Stimulated activated CD8-positive, alpha-beta memory T cell treated with anti-CD3 and anti-CD28 coated beads, Interleukin-12 subunit alpha, Interleukin-12 subunit beta, amount 100 ng/mL, for 4 hours (primary cell): ENCODE data around the gene HSD17B11.
"Not testable (repeated sequence)": the region's sequence is repeated elsewhere in the genome, so short reads cannot be mapped to it uniquely, and the experiment has no call there.

Experiments
- DNase-seq: peaks from one replicate; pipeline ENCODE4 v3.0.0-alpha.2; 2020; ENCODE audit warnings: low read depth

HSD17B11 gene

DNA sequence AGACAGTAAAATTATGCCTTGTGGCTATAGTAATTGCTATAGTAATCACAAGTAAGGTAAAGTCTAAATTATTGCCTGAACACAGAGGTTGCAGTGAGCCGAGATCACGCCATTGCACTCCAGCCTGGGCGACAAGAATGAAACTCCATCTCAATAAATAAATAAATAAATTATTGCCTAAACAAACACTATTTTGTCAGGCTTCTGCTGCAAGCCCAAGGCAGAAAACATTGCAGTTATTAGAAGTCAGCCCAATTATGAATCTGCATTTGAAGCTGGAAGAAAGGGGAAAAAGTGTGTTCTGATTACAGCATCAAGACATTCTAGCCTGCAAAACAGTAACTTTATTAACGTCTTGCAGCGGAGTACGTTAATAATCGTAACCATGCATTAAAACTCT is 85.4 kb downstream of the HSD17B11 start:
- no peak for DNase-seq

DNA sequence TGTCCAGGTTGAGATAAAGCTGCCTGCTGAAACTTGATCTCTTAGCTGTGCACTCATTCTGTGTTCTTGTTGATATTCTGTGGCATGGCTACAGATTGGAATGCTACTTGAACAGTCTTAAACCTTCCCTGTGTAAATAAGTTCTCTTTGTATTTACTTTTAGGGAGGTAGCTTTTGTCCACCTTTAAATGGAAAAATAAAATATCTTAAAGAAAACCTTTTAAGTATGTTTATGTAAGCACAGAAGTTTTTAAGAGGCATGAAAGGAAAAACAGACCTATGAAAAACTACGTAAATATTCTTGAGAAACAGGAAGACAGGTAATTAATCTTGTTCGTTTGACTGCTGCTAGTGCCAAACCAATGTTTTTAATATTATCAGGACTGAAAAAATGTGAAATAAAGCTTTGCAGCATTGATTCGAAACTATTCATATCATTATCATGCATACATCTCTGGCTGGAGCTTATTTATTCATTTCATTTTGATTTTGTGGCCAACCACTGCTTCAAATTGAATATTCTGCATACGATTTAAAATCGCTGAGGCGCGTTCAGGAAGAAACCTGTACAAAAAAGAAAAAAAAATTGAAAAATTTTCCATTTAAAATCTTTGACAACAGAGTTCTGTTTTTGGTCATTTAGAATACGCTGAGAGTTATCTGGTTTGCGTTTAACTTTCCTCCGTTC is 86.1 kb downstream of the HSD17B11 start:
- DNase-seq = no peak

DNA sequence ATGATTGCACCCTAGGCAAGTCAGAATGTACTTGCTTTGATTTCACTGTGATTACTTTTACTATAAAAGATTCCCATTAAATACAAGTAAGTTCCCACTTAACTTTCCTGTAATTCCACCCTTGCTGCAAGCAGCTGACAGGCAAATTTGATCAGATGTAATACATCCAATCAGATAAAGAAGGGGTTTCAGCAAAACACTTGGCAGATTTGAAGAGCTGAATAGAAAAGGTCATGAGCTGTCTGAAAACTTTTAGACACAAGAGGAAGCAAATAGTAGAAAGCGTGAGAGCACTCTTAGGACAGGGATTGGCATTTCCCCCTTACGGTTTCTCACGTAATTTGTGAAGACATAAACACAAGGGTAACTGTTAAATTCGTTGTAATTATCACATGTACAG is 91.1 kb downstream of the HSD17B11 start:
- DNase-seq = no peak

DNA sequence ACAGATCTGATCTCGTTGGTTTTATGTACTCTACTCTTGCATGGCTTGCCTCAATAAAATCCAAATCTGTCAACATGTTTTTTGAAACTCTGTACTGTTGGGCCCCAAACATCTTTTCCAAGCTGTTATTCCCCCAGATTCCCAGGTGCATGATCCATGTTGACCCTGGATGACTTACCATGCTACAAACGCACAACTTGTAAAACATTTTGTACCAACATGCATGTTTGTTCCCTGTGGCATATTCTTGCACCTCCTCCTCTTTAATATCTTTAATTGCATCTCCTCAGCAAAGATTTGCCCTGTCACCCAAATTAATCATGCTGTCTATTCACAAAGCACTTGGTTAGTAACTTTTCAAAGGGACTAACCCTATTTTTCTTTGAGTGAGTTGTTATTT is 92.6 kb downstream of the HSD17B11 start:
- no peak for DNase-seq

DNA sequence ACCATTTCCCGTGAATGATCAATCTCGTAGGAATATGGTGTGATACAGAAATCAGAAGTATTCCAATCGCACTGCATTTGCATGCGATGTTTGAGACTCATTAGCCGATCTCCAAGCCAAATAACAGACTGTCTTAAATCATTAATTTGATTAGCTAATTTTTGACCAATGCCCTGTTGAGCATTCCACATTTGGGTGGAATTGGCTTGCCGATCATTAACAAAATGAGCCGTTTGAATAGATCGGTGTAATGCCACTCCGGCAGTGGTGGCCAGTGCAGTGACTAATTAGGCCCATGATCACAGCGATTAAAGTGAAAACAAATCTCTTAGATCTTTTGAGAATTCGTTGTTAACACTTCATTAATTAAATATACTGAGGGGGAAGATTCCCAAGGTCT is 96.1 kb downstream of the HSD17B11 start:
- DNase-seq = not testable (repeated sequence)

DNA sequence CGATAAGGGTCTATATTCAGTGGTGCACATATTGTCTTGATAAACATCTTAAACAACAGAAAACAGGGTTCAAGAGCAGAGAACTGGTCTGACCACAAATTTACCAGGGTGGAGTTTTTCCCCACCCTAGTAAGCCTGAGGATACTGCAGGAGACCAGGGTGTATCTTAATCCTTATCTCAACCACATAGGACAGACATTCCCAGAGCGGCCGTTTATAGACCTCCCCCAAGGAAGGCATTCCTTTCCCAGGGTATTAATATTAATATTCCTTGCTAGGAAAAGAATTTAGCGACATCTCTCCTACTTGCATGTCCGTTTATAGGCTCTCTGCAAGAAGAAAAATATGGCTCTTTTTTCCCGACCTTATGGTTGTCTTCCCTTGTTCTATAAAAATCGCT is 97.1 kb downstream of the HSD17B11 start:
- DNase-seq = not testable (repeated sequence)

DNA sequence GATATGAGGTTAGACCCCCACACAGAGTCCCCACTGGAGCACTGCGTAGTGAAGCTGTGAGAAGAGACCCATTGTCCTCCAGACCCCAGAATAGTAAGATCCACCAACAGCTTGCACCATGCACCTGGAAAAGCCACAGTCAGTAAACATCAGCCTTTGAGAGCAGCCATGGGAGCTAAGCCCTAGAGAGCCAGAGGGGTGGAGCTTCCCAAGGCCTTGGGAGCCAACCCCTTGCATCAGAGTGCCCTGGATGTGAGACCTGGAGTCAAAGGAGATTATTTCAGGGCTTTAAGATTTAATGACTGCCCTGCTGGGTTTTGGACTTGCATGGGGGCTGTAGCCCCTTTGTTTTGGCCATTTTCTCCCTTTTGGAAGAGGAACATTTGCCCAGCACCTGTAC is 104.0 kb downstream of the HSD17B11 start:
- DNase-seq = no peak
